SK-N-SH treated with all-trans-retinoic acid at 6 μM for 48 hours (cell line): ENCODE results near the gene LONP1.

Source experiments
- ARNTL ChIP-seq: fragments of 450-650 bp; formaldehyde crosslinking; IDR thresholded peaks from 2 replicates; pipeline ENCODE4 v1.5.0; 2020; ENCODE audit warnings: low read depth, mild to moderate bottlenecking, moderate library complexity, borderline replicate concordance
- CSDC2 ChIP-seq: fragments of 250-450 bp; sonication (Bioruptor Pico); IDR thresholded peaks from 2 replicates; pipeline ENCODE4 v1.5.0; 2020; ENCODE audit warnings: mild to moderate bottlenecking, moderate library complexity
- CSRNP3 ChIP-seq: fragments of 250-450 bp; sonication (Bioruptor Pico); IDR thresholded peaks from 2 replicates; pipeline ENCODE4 v1.5.1; 2021; ENCODE audit warnings: mild to moderate bottlenecking, moderate library complexity
- GLIS3 ChIP-seq: fragments of 250-450 bp; sonication (Bioruptor Pico); IDR thresholded peaks from 2 replicates; pipeline ENCODE4 v1.5.0; 2020; ENCODE audit warnings: mild to moderate bottlenecking, moderate library complexity
- OSR1 ChIP-seq: fragments of 250-450 bp; sonication (Bioruptor Pico); IDR thresholded peaks from 2 replicates; pipeline ENCODE4 v1.8.0; 2022; ENCODE audit warnings: moderate library complexity, mild to moderate bottlenecking, inconsistent platforms
- PATZ1 ChIP-seq: fragments of 250-450 bp; sonication (Bioruptor Pico); IDR thresholded peaks from 2 replicates; pipeline ENCODE4 v1.8.0; 2020; ENCODE audit warnings: mild to moderate bottlenecking, moderate library complexity, borderline replicate concordance
- RARB ChIP-seq: fragments of 250-450 bp; sonication (Bioruptor Pico); IDR thresholded peaks from 2 replicates; pipeline ENCODE4 v1.8.0; 2021; ENCODE audit warnings: mild to moderate bottlenecking, moderate library complexity
- SNAI2 ChIP-seq: fragments of 250-450 bp; sonication (Bioruptor Pico); IDR thresholded peaks from 2 replicates; pipeline ENCODE4 v1.5.0; 2020; ENCODE audit warnings: mild to moderate bottlenecking, moderate library complexity
- TOX ChIP-seq: fragments of 250-450 bp; sonication (Bioruptor Pico); IDR thresholded peaks from 2 replicates; pipeline ENCODE4 v1.8.0; 2021; ENCODE audit warnings: mild to moderate bottlenecking, moderate library complexity, borderline replicate concordance
- ZC3H10 ChIP-seq: fragments of 250-450 bp; sonication (Bioruptor Pico); IDR thresholded peaks from 2 replicates; pipeline ENCODE4 v1.5.1; 2021; ENCODE audit warnings: mild to moderate bottlenecking, moderate library complexity
- ZNF565 ChIP-seq: fragments of 450-650 bp; formaldehyde crosslinking; conservative IDR thresholded peaks from 2 replicates; pipeline ENCODE4 v1.5.0; 2020; ENCODE audit warnings: low read depth, mild to moderate bottlenecking, moderate library complexity

- TF ChIP-seq GLIS3 = no peak
- no peak for TF ChIP-seq RARB (CRISPR knock-in tag)
- no peak for TF ChIP-seq SNAI2 (CRISPR knock-in tag)
- TF ChIP-seq PATZ1 (CRISPR knock-in tag) = no peak
- no peak for TF ChIP-seq ZC3H10 (CRISPR knock-in tag)
- TF ChIP-seq ZNF565 = no peak
- TF ChIP-seq OSR1 (CRISPR knock-in tag) = no peak
- TF ChIP-seq ARNTL = no peak
- TF ChIP-seq CSDC2 = no peak
- no peak for TF ChIP-seq TOX (CRISPR knock-in tag)
- no peak for TF ChIP-seq CSRNP3 (CRISPR knock-in tag)
Observed at GRCh38 chr19:5663904-5664303, 56.0 kb downstream of the LONP1 start.
